NCI-H2029 (cell line): ENCODE results near the gene ROR1.
A peak's percentile ranks its signal among the peaks of the same experiment; 100 is the strongest.
"Not testable (repeated sequence)": the region's sequence is repeated elsewhere in the genome, so short reads cannot be mapped to it uniquely, and the experiment has no call there.

Experiments
- DNase-seq: peaks from one replicate; lab custom pipeline; 2025; lab: John Stamatoyannopoulos, UW

The ROR1 gene

DNA sequence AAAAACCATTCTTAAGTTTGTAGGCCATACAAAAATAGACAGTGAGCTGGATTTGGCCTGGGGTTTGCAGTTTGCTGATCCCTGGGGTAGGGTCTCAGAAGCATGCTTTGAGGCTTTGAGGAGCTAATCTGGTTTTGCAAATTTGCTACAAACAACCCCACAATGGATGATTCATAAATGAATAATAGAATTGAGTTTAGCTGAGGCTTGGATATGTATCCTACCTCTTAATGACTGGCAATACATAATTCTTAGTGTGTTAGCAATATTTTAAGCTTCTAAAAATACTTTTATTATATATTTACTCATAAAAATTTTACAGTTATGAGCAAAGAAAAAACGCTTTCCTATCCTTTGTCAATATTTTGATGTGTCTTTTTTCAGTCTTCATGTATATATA is 50.6 kb downstream of the ROR1 start:
- DNase-seq = no peak

DNA sequence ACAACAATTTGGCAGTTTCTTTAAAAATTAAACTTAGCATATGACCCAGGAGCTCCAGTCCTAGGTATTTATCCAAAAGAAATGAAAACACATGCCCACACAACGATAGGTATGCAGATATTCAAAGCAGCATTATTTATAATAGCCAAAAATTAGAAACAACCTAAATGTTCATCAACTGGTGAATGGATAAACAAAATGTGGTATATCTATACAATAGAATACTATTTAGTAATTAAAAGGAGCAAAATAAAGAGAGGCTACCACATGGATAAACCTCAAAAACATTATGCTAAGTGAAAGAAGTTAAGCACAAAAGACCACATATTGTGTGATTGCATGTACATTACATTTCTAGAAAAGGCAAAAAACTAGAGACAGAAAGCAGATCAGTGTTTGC is 51.3 kb downstream of the ROR1 start:
- no peak for DNase-seq

DNA sequence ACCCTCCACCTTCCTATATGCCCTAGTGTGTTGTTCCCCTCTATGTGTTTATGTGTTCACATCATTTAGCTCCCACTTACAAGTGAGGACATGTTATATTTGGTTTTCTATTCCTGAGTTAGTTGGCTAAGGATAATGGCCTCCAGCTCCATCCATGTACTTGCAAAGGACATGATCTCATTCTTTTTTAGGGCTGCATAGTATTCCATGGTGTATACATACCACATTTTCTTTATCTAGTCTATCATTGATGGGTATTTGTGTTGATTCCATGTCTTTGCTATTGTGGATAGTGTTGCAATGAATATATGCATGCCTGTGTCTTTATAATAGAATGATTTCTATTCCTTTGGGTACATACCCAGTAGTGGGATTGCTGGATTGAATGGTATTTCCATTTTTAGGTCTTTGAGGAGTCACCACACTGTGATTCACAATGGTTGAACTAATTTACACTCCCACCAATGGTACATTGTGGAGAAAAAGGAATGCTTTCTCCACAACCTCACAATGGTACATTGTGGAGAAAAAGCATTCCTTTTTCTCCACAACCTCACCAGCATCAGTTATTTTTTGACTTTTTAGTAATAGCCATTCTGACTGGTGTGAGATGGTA is 52.5 kb downstream of the ROR1 start:
- DNase-seq = not testable (repeated sequence)

DNA sequence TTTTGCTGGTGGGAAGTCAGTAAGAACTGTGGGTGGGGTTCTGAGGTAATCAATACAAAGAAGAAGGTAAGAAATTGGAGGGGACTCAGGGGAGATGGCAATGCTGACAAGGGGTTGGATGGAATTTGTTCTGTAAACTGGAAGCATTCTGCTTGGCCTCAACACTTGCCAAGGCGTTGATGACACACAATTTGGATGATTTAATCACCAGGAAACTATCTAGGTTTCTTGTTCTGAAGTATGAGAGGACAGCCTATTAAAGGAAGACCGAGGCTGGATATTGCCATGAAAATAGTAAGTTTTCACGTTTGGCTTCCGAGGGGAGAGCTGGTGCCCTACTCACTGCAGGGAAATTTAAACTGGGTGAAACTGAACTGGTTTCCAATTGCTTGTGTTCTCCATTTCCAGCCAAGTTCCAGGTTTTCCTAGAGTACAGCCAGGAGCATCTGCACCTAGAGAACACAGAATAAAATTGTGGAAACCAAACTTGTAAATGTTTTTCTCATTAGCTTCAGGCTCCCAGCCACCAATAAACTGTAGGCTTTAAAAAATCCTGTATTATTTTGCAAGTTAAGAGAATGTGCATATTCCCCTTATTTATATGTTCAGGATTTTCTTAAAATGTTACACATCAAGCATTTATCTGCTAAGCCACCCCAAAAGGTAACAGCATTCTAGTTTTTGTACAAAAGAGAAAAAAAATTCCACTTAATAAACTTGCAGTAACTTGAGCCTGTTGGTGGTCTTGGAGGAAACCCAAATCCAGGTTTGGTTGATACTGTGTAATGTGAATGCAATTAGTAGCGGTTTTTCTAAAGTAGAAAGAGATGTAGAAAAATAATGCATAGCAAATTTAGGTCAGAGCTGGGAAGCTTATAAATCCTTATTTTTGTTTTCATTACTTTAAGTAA is 53.8 kb downstream of the ROR1 start:
- DNase-seq = no peak

DNA sequence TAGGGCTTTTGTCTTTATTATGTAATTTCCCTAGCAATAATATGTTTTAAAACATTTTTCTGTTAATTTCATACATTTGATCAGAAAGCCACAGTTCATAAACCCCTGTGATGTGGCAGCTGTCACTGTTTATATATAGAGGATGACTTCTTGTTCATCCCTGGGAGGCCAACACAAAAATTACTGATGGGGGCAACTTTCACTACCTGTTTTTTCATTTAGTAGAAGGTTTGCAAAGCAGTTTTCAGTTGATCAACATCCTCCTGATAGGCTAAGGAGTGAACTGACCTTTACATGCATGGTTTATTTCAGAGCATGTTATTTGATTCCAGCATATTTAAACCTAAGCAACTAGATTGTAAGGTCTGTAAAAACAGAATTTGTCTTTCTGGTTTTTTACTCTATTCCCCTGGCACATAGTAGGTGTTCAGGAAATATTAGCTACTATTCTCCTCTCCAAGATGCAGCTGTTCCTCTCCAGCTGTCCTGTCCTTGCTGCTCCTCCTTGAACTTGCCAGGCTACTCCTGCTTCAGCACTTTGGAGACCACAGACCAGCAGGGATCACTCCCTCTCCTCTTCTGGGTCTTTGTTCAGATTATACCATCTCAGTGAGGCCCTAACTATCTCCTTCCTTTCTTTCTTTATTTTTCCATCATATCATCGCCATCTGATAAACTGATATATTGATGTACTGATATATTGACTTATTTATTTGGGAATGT is 54.7 kb downstream of the ROR1 start:
- no peak for DNase-seq

DNA sequence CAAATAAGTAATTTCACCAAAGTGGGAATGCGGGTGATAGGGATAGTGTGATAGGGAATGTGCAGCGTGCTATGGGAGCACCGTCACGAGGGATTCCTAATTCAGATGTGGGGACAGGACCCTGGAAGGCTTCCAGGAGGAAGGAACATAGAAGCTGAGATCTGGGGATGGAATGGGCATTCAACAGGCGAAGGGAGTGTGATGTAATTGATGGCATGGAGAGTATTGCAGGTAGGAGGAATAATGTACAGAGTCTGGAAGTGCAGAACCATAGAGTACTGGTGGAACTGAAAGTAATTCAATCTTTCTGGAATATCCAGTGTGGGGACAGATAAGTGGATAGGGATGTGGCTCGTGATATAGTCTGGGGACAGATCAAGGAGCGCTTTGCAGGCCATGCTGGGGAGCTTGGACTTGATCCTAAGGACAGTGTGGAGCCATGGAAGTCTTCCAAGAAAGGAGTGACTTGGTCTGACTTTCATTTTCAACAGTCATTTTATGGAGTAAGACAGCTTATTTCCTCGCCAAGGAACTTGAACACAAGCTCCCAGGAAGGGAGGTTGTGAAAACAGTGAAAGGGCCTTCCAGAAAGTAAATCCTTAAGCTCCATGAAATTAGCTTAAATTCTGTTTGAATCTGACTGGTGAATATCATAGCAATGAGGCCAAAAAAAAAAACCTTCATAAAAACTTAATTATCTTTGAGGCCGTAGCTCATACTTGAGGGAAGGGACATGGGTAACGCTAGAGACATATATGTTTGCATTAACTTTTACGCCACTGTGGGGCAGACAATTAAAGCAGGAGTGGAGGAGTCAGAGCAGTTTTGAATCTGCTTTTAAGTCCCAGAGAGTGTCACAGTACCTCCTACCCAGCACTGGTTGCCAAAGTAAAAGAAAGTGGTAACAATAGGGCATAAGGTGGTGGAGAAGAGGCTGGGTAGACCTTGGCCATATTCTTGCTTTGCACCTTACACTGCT is 55.8 kb downstream of the ROR1 start:
- DNase-seq = no peak

DNA sequence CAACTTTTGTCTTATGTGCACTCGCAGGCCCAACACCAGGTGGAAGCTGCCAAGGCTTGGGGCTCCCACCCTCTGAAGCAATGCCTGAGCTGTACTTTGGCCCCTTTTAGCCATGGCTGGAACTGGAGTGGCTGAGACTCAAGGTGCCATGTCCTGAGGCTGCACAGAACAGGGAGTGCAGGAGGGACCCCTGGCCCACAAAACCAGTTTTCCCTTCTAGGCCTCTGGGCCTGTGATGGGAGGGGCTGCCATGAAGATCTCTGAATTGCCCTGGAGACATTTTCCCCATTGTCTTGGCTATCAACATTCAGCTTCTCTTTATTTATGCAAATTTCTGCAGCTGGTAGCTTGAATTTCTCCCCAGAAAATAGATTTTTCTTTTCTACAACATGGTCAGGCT is 57.6 kb downstream of the ROR1 start:
- DNase-seq = no peak

DNA sequence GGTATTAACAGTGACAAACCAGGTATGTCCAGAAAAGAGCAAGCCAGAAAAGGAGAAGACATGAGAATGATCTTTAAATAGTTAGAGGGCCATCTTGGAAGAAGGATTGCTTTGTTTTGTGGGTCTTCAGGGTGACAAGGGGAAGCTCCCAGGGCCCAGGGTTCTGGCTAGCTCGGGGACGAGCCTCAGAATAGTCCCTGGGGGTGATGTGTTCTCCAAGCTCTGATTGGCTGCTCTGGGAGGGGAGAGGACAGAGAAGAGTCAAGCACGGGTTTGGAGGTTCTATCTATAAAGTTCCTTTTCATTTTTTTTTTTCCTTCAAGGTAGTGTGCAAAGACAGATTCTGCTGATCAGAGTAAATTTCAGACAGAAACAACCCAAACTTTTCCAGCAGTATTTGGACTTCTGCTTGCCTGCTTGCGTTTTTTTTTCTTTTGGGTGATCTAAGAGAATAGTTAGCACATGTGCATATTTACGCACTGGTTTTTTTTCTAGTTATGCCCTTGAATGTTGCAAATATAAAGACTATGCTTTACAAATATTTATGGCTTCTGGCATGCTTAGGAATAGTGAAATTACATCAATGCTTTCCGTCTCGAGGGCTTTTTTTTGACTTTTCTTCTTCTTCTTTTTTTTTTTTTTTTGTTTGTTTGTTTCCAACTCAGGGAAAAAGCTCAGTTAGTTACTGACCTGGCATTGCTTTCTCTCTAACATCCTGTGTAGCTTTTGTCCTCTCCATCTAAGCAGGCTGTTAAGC is 59.7 kb downstream of the ROR1 start:
- no peak for DNase-seq

DNA sequence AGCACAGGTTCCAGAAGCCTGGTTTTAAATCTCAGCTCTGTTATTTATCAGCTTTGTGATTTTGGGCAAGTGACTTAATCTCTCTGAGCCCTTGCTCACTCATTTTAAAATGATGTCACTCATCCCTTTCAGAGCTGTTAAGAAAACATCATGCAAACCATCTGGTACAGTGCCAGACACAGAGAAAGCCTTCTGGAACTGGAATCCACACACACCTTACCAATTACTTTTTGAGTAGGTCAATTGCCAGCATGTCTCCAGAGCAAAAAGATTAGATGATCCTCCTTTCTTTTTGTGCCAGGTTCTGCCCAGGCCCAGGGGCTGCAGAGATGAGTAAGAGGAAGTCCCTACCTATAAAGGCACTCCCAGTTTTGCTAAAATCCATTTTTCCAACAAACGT is 61.3 kb downstream of the ROR1 start:
- DNase-seq = peak; percentile 25

DNA sequence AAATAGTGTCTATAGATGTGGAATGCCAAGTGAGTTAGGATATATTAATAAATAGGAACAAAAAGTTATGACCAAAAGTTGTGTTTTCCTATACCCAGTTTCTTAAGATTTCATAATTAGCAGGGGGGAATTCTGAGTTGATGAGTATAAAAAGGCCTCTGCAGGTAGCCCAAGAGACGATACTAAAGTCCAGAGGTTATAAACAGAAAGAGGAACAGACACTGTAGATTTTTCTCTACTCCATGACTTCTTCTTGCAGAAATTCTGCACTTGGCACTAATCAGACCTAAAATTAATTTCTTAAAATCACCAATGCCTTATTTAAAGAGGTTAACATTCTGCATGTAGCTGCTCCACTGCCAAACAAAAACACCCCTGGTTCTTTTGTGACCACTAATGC is 62.6 kb downstream of the ROR1 start:
- DNase-seq = no peak

DNA sequence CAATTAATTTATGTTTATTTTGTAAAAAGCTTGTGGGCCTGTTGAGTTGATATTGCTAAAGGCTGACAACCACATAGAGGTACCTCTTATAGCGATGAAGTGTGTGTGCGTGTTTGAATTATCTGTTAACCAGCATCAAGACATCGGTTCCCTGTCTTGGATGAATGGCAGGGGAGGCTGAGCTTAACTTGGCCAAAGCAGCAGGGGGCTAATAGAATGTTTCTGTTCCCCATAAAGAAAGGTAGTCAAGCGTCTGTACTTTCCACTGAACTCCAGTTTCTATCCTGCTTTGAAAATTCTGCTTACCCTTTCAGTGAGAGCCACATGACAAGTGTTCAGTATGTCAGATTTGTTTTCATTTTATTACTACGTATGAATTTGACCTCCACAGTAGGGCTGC is 63.0 kb downstream of the ROR1 start:
- no peak for DNase-seq

DNA sequence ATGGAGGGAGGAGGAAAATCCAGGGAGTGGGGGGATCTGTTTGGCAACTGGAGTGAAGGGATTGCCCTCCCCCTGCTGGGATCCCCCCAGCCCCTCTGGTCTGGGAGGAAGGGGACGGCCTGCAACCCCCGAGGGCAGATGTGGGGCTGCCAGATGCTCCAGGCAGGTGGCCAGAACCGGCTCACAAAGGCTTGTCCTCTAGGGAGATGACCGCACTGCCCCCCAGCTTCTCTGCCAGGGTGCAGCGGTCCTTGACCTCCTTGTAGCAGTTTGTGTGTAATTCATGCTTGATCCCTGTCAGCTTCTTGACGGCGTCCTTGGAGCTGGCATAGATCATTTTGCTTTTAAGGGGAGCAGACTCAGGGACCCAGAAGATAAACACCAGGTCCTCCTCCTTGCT is 69.2 kb downstream of the ROR1 start:
- no peak for DNase-seq

DNA sequence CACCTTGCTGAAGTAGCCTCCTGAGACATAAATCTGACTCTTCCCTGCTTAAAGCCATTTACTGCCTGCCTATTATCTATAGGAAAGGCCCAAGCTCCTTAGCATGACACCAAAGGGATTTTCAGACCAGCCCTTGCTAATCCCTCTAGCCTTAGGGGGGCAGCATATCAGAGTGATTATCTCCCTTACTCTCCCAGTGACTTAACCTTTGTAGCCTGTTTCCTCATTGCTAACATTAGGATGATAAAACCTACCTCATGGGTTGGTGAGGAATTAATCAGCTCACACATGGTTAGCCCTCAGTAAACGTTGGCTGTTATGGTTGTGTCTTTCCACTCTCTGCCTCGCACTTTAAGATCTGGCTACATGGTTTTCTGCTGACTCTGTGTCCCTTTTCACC is 70.1 kb downstream of the ROR1 start:
- no peak for DNase-seq

DNA sequence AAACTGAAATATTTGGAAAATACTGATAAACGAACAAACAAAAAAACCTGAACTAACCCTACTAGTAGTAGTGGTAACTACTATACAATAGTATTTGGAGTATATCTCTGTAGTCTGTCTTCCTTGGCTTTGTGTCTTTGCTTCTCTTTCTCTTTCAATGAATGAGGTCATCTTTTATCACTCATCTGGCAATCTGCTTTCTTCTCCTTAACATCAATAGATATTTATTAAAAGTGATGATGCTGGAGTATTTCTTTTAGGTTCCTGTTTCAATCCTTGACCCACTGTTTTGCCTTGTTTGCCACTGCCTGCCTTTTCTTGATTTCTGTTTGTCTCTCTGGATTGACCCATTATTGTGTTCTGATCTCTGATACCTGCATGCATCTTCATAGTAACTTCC is 71.5 kb downstream of the ROR1 start:
- DNase-seq = no peak

DNA sequence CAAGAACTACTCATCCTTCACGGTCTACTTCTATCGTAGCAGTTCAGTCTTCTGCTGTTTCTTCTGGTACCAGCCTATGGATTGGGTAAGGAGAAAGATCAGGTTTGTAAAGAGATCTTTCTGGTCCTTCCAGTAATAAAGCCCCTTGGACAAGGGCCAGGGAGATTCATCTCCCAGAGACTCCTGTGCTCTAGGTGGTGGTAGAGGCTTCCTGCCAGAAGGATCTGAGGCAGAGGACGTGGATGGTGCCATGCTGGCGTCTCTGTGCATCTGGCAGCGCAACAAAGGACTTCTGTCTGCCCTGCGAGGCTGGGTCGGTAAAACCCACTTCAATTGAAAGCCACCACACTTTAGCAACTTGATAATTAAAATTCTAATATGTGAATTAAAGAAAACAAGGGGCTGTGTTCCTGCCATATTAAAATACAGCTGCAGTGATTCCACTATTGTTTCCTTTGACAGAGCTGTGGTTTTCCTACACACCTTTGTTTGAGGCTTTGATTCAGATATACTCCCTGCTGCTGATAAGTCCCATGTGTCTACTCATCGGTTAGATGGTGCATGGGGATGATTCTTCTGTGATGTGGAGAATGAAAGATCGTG is 73.6 kb downstream of the ROR1 start:
- peak; percentile 57 for DNase-seq

DNA sequence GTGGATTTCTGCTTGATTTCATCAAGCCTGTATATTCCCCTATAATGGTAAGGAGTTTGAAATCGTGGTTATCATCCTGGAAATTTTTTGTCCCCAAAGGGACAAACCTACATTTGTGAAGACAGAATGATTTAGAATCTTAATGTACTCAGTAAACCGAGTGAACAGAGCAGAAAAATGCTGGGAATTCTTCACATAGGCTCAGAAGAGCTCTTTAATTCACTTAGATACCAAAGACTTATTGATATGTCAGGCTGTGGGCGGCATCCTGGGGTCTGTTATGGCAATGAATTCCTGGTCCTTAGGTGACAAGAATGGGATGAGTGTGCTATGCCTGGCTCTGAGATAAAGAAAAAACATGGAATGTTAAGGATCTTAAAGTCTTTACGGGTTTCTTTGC is 74.9 kb downstream of the ROR1 start:
- no peak for DNase-seq

DNA sequence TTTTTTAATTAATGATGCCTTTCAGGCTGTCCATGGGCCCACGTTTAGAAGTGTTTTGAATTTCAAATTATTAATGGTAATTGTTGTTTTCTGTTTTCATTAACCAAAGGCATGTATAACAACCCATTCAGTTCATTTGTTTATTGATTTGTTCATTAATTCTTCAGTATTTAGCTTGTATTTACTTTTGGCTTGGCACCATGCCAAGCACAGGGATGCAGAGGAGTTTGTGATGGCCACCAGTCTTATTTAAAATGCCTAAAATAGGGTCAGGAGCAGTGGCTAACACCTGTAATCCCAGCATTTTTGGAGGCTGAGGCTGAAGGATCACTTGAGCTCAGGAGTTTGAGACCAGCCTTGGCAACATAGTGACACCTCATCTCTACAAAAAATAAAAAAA is 75.3 kb downstream of the ROR1 start:
- DNase-seq = no peak

DNA sequence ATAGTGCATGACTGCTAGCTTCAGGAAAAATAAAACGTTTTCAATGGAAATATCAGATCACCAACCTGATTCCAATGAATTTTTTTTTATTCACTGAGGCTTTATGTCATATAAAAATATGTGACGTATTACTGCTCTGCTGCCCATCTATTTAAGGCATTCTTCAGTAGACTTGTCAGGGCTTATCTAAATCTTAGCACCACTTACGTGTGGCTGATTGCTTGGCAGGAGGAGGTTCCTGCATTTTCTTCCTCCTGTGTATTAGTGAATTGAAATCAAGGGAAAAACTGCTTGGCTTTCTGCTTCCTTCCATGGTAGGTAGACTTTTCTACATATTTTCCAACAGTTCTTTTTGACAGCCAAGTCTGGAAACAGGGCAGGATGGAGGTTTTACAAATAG is 80.3 kb downstream of the ROR1 start:
- DNase-seq = no peak

DNA sequence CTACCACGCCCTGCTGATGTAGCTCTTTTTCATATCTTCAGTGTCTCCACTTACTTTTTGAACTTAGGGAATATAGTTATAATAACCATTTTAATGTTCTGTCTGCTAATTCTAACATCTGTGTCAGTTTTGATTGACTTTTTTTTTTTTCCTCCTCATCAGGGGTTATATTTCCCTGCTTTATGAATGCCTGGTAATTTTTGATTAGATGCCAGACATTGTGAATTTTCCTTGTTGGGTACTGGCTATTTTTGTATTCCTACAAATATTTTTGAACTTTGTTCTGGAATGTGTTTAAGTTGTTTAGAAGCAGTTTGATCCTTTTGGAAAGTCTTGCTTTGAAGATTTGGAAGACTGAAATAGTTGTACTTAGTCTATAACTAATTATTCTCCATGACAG is 82.1 kb downstream of the ROR1 start:
- no peak for DNase-seq

DNA sequence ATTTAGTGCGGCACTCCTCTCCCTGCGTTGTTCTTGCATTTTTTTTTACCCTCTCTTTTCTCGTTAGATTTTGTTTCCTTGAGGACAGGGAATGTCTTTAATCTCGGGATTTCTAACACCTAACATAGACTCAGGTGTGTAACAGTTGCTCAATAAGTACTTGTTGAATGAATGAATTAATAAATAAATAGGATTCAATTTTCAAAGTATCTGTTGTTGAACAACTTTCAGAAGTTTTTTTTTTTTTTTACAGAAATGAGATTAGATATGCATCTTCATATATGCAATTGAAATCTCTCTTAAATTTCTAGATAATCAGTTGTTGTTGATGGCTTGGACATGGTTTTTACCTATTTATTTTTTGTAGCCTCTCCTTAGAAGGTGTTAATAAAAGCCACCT is 83.1 kb downstream of the ROR1 start:
- DNase-seq = no peak

DNA sequence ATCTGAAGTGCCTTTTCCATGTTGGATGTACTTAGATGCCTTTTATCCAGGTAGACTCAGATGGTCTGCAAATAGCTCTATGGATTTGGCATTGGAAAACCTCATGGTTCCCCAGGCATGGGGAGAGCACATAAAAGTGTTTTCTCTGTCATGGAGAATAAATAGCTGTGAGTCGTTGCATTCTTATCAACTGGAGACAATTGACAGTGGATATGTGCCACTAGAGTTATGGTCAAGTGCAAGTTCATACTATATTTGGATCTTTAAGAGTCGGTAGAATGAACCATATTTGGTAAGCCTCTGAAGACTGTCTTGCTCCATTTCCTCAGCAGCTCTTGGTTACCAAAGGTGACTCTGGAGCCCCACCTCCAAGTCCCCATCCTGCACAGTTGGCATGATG is 83.7 kb downstream of the ROR1 start:
- DNase-seq = no peak
